AG20443 (cell line): ENCODE results near the gene FMNL2.
"Not testable (repeated sequence)": the region's sequence is repeated elsewhere in the genome, so short reads cannot be mapped to it uniquely, and the experiment has no call there.

Source experiments
- DNase-seq: peaks from one replicate; pipeline ENCODE4 v3.0.0; 2012; ENCODE audit warnings: low spot score, mixed read lengths

FMNL2 gene

GRCh38 chr2:152376385-152376784 is 41.4 kb downstream of the FMNL2 start:
- no peak for DNase-seq

DNA sequence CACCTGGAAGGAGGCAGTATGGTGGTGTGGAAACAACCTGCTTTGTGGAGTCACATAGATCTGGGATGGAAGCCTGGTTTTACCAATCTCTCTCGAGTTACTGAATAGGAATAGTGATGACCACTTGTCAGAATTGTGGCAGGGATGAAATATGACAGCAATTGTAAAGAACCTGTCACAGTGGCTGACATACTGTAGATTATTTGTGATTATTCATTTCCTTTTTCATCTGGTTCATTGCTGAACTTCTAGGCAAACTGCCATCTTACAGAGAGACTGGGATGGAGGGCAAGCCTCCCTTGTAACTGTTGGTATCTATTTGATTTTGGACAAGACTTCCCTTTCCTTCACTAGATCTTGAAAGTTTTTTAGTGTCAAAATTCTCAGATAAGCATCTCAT is 42.0 kb downstream of the FMNL2 start:
- DNase-seq: no peak

DNA sequence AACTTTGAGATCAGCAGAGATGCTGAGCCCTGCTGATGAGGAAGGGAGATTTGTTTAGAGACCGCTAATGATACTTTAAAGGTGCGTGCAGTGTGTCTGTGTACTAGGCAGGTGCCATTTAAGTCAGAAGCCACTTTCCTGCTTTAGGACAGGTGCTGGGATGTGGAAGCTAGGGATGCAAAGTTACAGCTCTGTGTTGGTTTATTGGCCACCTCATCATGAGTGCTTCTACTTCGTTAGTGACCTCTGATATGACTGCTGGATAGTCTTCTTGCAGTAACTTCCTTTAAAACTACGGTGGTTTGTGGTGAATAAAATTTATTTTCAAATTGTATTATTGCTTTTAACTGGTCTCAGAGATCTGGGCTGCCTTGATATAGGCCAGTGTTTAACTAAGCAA is 44.1 kb downstream of the FMNL2 start:
- DNase-seq: no peak

DNA sequence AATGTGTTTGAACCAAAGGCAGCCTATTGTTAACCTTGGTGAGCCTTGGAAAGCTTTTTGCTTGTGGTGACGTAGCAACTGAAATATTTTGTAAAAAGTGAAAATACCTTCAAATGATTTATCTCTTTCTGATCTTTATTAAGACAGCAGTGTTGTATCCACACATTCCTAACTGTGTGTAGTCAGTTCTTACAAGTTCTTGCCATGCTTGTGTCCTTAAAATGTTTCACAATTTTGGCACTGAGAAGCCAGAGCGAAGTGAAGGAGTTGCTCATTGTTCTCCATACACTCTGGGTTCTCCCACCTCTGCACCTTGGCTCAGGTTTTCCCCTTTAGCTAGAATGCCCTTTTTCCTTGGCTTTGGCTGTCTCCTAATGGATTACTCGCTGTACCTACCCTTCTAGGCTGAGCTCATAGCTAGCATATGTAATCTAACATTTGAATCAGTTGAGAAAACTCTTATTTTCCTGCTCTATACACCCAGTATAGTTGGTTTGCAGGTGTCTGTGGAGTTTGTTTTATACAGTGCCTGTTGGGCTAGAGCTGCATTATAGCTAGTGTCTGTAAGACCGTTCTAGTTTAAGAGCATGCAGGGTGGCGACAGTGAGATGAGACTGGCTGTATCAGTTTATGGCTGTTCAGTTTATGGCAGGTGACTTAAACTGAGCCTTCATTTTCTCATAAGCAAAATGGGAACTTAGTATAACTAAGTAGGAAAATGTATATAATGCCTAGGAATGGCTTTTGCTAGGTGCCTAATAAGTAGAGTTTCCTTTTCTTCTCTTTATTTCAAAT is 45.5 kb downstream of the FMNL2 start:
- DNase-seq: no peak

GRCh38 chr2:152383702-152384101 is 48.7 kb downstream of the FMNL2 start:
- DNase-seq: no peak

DNA sequence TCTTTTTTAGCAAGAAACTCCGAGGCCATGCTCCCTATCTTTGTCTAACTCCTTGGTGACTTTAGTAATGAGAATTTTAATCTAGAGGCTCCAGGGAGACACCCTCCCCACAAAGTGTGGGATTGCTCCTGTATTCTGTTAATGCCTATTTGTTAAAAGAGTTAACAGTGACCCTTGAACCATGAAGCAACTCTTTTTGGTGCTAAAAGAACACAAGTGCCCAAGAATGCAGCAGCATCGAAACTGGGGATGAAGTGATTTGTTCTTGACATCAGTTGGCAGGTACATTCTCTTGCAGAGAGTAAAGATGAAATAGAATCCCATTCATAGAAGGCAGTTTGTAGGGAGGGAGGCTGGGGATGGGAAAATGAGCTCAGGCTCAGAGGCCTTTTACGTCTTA is 50.0 kb downstream of the FMNL2 start:
- DNase-seq: no peak

GRCh38 chr2:152385650-152386049 is 50.7 kb downstream of the FMNL2 start:
- no peak for DNase-seq

GRCh38 chr2:152386266-152386665 is 51.3 kb downstream of the FMNL2 start:
- DNase-seq: no peak

GRCh38 chr2:152387041-152387440 is 52.1 kb downstream of the FMNL2 start:
- DNase-seq: no peak

DNA sequence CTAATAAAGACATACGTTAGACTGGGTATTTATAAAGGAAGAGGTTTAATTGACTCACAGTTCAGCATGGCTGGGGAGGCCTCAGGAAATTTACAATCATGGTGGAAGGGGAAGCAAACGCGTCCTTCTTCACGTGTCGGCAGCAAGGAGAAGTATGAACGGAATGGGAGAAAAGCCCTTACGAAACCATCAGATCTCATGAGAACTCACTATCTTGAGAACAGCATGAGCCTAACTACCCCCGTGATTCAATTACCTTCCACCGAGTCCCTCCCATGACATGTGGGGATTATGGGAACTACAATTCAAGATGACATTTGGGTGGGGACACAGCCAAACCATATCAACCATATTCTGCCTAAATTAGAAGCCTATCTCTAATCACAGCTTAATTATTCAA is 53.3 kb downstream of the FMNL2 start:
- DNase-seq: not testable (repeated sequence)

GRCh38 chr2:152389483-152389882 is 54.5 kb downstream of the FMNL2 start:
- DNase-seq: no peak

DNA sequence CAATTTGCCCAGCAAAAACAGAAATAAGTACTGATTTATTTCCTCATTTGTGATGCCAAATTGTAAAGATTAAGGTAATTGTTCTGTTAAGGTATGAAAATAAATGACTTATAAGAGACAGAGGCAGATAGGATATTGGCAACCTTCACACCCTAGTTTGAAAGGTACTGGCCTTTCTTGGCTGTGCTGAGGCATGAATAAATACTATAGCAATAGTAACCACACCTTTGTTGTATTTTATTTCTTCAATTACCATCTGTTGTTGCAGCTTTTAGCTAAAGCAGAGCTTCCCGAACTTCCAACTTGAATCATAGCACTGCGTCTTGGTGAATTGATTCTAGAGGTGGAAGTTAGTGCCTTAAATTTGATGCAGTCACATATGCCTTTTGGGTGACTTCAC is 55.9 kb downstream of the FMNL2 start:
- DNase-seq: no peak

DNA sequence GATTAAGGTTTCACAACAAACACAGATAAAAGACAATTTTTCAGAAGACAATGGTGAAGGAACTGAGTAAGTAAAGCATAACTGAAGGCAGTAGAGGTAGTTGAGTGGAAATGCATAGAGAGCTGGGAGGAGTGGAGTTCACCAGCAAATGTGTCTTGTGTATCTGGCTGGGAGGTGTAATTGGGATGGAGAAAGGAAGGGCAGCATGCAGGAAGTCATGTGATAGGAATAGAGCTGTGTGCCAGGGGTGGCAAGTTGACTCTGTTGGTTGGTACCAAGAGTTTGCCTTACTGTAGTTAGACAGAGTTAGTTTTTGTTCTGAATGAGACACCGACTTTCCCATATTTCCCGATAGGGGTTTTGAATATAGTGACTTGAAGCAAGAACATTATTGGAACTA is 56.3 kb downstream of the FMNL2 start:
- DNase-seq: no peak

- DNase-seq: no peak
Measured at GRCh38 chr2:152393377-152393776, 58.4 kb downstream of the FMNL2 start.

DNA sequence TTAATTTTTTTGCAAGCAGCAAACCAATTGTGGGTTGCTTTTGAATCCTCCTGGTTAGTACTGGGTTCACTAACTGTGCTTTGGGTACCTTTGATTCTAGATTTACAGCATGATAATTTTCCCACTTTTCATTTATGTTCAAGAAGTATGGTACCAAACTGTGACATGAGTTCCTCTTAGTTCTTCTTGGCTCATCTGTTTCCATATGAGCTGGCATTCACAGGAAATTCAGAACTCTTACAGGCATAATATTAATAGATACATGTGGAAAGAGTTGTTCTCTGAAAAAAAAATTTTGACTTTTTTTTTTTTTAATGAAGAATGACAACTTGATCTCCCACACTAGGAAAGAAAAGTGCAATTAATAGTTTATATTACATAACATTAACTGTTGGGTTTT is 59.4 kb downstream of the FMNL2 start:
- DNase-seq: no peak

DNA sequence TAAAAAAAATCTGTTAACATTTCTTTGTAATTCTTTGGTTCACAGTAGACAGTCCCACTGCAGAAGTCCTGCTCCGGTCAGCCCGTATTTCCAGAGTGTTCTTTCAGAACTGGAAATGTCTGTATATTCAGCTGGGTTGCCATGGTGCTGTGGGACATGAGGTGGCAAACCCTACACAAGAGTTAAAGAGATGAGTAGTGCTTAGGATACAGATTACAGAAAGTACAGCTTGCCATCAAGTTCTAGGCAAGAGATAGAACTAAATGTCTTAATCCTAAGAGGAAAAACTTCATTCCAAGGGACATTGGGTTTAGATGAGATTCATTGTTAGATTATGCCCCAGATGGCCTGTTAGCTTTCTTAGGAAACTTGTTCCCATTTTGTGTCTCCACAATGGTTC is 60.1 kb downstream of the FMNL2 start:
- peak; percentile 29 for DNase-seq

- DNase-seq: no peak
Measured at GRCh38 chr2:152395572-152395971, 60.6 kb downstream of the FMNL2 start.

GRCh38 chr2:152396051-152396511 is 61.1 kb downstream of the FMNL2 start:
- DNase-seq: peak; percentile 40

DNA sequence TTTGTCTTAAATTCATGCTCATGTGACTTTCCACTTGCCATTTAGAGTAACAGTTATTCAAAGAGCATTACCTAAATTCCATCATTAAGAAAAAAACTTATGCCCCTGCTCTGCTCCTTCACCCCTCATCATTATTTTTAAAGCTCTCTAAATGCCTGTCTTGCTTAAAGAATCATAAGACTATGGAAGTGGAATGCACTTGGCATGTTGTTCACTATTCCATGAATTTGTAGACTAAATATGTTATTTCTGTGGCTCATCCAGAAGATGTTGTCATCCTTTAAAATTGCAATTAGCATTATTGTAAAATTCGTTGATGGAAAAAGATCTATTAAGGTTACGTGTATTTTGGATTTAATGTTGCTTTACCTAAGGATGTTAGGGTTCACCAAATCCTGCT is 61.8 kb downstream of the FMNL2 start:
- no peak for DNase-seq

GRCh38 chr2:152399003-152399402 is 64.0 kb downstream of the FMNL2 start:
- DNase-seq: no peak

DNA sequence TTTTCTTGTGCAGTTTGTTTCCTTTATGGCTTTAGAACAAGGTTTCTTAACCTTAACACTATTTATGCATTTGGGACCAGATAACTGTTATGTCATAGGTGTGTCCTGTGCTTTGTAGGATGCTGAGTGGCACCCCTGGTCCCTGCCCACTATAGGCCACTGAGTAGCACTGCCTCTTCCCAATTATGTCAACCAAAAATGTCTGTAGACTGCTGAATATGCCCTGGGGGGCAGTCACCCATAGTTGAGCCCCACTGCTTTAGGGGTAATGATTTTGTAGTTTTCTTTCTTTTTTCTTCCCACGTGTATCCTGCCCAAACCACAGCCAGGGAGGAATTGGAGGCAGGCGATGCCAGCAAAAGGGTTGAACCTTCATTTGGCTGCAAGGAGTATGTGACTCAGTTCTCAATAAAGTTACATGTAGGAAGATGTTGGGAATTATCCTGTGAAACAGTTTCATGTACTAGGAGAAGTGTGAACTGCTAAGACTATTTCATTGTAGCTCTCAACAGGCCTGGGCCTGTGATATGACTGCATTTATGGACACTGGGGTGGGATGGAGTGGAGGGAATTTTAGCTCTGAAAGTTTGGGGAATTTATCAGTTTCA is 65.7 kb downstream of the FMNL2 start:
- DNase-seq: peak; percentile 48

GRCh38 chr2:152402780-152403759 is 68.1 kb downstream of the FMNL2 start:
- DNase-seq: no peak
